HEK293T (cell line): Measurements from ENCODE around the gene ECM2.

Source experiments
- CTCF ChIA-PET: fragments of 350-600 bp; formaldehyde crosslinking; extraction: SDS; loops from one replicate; lab custom pipeline; 2021; ENCODE audit warnings: antibody characterized with exemption, inconsistent platforms; lab: Yijun Ruan, JAX
- POLR2A ChIA-PET: fragments of 350-600 bp; formaldehyde crosslinking; extraction: SDS; loops from one replicate; lab custom pipeline; 2020; ENCODE audit warnings: antibody characterized with exemption, inconsistent platforms; lab: Yijun Ruan, JAX
- DNase-seq: peaks from one replicate; pipeline ENCODE4 v3.0.0; 2012; ENCODE audit warnings: mixed read lengths; ENCODE audit errors: extremely low spot score
- ARNT ChIP-seq: fragments of 450-650 bp; IDR thresholded peaks from 2 replicates; pipeline ENCODE4 v1.6.1; 2017; ENCODE audit warnings: mild to moderate bottlenecking
- BHLHE40 ChIP-seq: fragments of 450-650 bp; IDR thresholded peaks from 2 replicates; pipeline ENCODE4 v1.6.1; 2016; ENCODE audit warnings: mild to moderate bottlenecking, moderate library complexity, borderline replicate concordance
- CTBP1 ChIP-seq: fragments of 450-650 bp; IDR thresholded peaks from 2 replicates; pipeline ENCODE4 v1.6.1; 2016; ENCODE audit warnings: borderline replicate concordance
- ELF4 ChIP-seq: fragments of 450-650 bp; IDR thresholded peaks from 2 replicates; pipeline ENCODE4 v1.6.1; 2017; ENCODE audit warnings: antibody characterized with exemption
- FOXA1 ChIP-seq: fragments of 450-650 bp; IDR thresholded peaks from 2 replicates; pipeline ENCODE4 v1.6.1; 2016; ENCODE audit warnings: mild to moderate bottlenecking
- FOXK2 ChIP-seq: fragments of 450-650 bp; IDR thresholded peaks from 2 replicates; pipeline ENCODE4 v1.6.1; 2016; ENCODE audit warnings: mild to moderate bottlenecking
- FOXM1 ChIP-seq: fragments of 450-650 bp; IDR thresholded peaks from 2 replicates; pipeline ENCODE4 v1.6.1; 2017; ENCODE audit warnings: mild to moderate bottlenecking, borderline replicate concordance
- HDGF ChIP-seq: fragments of 450-650 bp; IDR thresholded peaks from 2 replicates; pipeline ENCODE4 v1.6.1; 2017; ENCODE audit warnings: antibody characterized with exemption, borderline replicate concordance
- L3MBTL2 ChIP-seq: fragments of 450-650 bp; conservative IDR thresholded peaks from 2 replicates; pipeline ENCODE4 v1.6.1; 2016; ENCODE audit warnings: mild to moderate bottlenecking
- LEF1 ChIP-seq: fragments of 450-650 bp; IDR thresholded peaks from 2 replicates; pipeline ENCODE4 v1.6.1; 2017; ENCODE audit warnings: mild to moderate bottlenecking, borderline replicate concordance
- NFRKB ChIP-seq: fragments of 450-650 bp; IDR thresholded peaks from 2 replicates; pipeline ENCODE4 v1.6.1; 2016; ENCODE audit warnings: mild to moderate bottlenecking, moderate library complexity
- PKNOX1 ChIP-seq: fragments of 450-650 bp; IDR thresholded peaks from 2 replicates; pipeline ENCODE4 v1.6.1; 2016
- SP1 ChIP-seq: fragments of 450-650 bp; IDR thresholded peaks from 2 replicates; pipeline ENCODE4 v1.6.1; 2017
- SUZ12 ChIP-seq: fragments of 450-650 bp; IDR thresholded peaks from 2 replicates; pipeline ENCODE4 v1.6.1; 2016; ENCODE audit warnings: mild to moderate bottlenecking
- TARDBP ChIP-seq: fragments of 450-650 bp; IDR thresholded peaks from 2 replicates; pipeline ENCODE4 v1.6.1; 2016
- ZNF384 ChIP-seq: fragments of 450-650 bp; IDR thresholded peaks from 2 replicates; pipeline ENCODE4 v1.6.1; 2016

The ECM2 gene

GRCh38 chr9:92493749-92494387 lies 41.9 kb downstream of the ECM2 start:
- POLR2A ChIA-PET = no interaction called here
- TF ChIP-seq SUZ12 (no peak), CTBP1 (no peak), HDGF (no peak), ELF4 (no peak), SP1 (no peak), ARNT (no peak), FOXA1 (no peak), TARDBP (no peak), FOXK2 (no peak), FOXM1 (no peak), PKNOX1 (no peak), NFRKB (no peak), L3MBTL2 (no peak), BHLHE40 (no peak), ZNF384 (no peak), LEF1 (no peak)
- no peak for DNase-seq
- CTCF ChIA-PET = no interaction called here

- ChIA-PET POLR2A (no interaction called here), CTCF (no interaction called here)
- no peak for DNase-seq
- TF ChIP-seq HDGF = no peak
- TF ChIP-seq PKNOX1 = no peak
- TF ChIP-seq BHLHE40 = no peak
- no peak for TF ChIP-seq ELF4
- TF ChIP-seq L3MBTL2 = no peak
- no peak for TF ChIP-seq NFRKB
- no peak for TF ChIP-seq FOXM1
These were observed 42.9 kb downstream of the ECM2 start for GRCh38 chr9:92492781-92493401.

- CTCF ChIA-PET = no interaction called here
- no peak for TF ChIP-seq CTBP1
- no peak for TF ChIP-seq FOXM1
- no peak for TF ChIP-seq SUZ12
- TF ChIP-seq ELF4 = no peak
- TF ChIP-seq L3MBTL2 = no peak
- TF ChIP-seq PKNOX1 = no peak
- no peak for TF ChIP-seq LEF1
- TF ChIP-seq ARNT = no peak
- no peak for TF ChIP-seq NFRKB
- no peak for TF ChIP-seq ZNF384
- TF ChIP-seq SP1 = no peak
- TF ChIP-seq BHLHE40 = no peak
- no peak for TF ChIP-seq FOXA1
- no peak for TF ChIP-seq HDGF
- POLR2A ChIA-PET = no interaction called here
- DNase-seq = no peak
These were observed 46.9 kb downstream of the ECM2 start for GRCh38 chr9:92488681-92489550.

- ChIA-PET POLR2A (no interaction called here), CTCF (interaction anchor here (1.0 kb wide), 1 partner anchor 9 kb away, joined by 3 read pairs; no protein-coding TSS in a partner anchor)
- TF ChIP-seq NFRKB (no peak), TARDBP (no peak), ELF4 (no peak), FOXM1 (no peak), CTBP1 (no peak), L3MBTL2 (no peak), SP1 (no peak), FOXA1 (no peak), PKNOX1 (no peak), ZNF384 (no peak), HDGF (no peak), LEF1 (no peak), BHLHE40 (no peak), SUZ12 (no peak), FOXK2 (no peak), ARNT (no peak)
- DNase-seq = no peak
These were observed 49.4 kb downstream of the ECM2 start for GRCh38 chr9:92486371-92486770.

GRCh38 chr9:92484563-92484962 lies 51.2 kb downstream of the ECM2 start:
- no peak for TF ChIP-seq CTBP1
- TF ChIP-seq SP1 = no peak
- TF ChIP-seq L3MBTL2 = no peak
- no peak for TF ChIP-seq LEF1
- no peak for TF ChIP-seq FOXA1
- TF ChIP-seq BHLHE40 = no peak
- TF ChIP-seq SUZ12 = no peak
- TF ChIP-seq FOXK2 = no peak
- no peak for TF ChIP-seq PKNOX1
- no peak for TF ChIP-seq ZNF384
- TF ChIP-seq TARDBP = no peak
- no peak for TF ChIP-seq ARNT
- CTCF ChIA-PET = no interaction called here
- no peak for DNase-seq
- POLR2A ChIA-PET = no interaction called here
